HG03280 (cell line): ENCODE measurements around the gene CCDC178.
"Not testable (repeated sequence)": the region's sequence is repeated elsewhere in the genome, so short reads cannot be mapped to it uniquely, and the experiment has no call there.

Source experiments
- ATAC-seq: cut with Tn5 transposase; IDR thresholded peaks from one replicate; pipeline ENCODE4 v1.9.1; 2021; ENCODE audit warnings: mild to moderate bottlenecking, moderate library complexity; ENCODE audit not compliant: unreplicated experiment

Gene CCDC178

GRCh38 chr18:33239298-33239697 lies 201.2 kb downstream of the CCDC178 start:
- ATAC-seq, result peak; percentile 71

- ATAC-seq, result no peak
These were observed 208.2 kb downstream of the CCDC178 start for GRCh38 chr18:33232318-33232626.

- peak; percentile 94 for ATAC-seq
These were observed 208.8 kb downstream of the CCDC178 start for GRCh38 chr18:33231474-33232317.

GRCh38 chr18:33212363-33212762 lies 228.2 kb downstream of the CCDC178 start:
- no peak for ATAC-seq

GRCh38 chr18:33210575-33211189 lies 229.8 kb downstream of the CCDC178 start:
- ATAC-seq, result no peak

GRCh38 chr18:33205777-33206176 lies 234.7 kb downstream of the CCDC178 start:
- ATAC-seq, result no peak

- no peak for ATAC-seq
These were observed 239.0 kb downstream of the CCDC178 start for GRCh38 chr18:33201509-33201926.

- ATAC-seq, result no peak
These were observed 244.7 kb downstream of the CCDC178 start for GRCh38 chr18:33195795-33196194.

GRCh38 chr18:33194793-33195192 lies 245.7 kb downstream of the CCDC178 start:
- ATAC-seq, result no peak

GRCh38 chr18:33184958-33185357 lies 255.6 kb downstream of the CCDC178 start:
- no peak for ATAC-seq

- ATAC-seq, result no peak
These were observed 256.3 kb downstream of the CCDC178 start for GRCh38 chr18:33184175-33184574.

GRCh38 chr18:33183136-33183535 lies 257.4 kb downstream of the CCDC178 start:
- ATAC-seq, result no peak

GRCh38 chr18:33181016-33181415 lies 259.5 kb downstream of the CCDC178 start:
- no peak for ATAC-seq

- ATAC-seq, result no peak
These were observed 271.3 kb downstream of the CCDC178 start for GRCh38 chr18:33169218-33169617.

GRCh38 chr18:33164121-33164520 lies 276.4 kb downstream of the CCDC178 start:
- ATAC-seq, result not testable (repeated sequence)

GRCh38 chr18:33161131-33161530 lies 279.4 kb downstream of the CCDC178 start:
- no peak for ATAC-seq

- ATAC-seq, result no peak
These were observed 281.4 kb downstream of the CCDC178 start for GRCh38 chr18:33159151-33159550.

GRCh38 chr18:33157893-33158292 lies 282.6 kb downstream of the CCDC178 start:
- no peak for ATAC-seq

GRCh38 chr18:33156906-33157470 lies 283.5 kb downstream of the CCDC178 start:
- ATAC-seq, result no peak

GRCh38 chr18:33154049-33154448 lies 286.5 kb downstream of the CCDC178 start:
- no peak for ATAC-seq

GRCh38 chr18:33152376-33152775 lies 288.1 kb downstream of the CCDC178 start:
- no peak for ATAC-seq

- not testable (repeated sequence) for ATAC-seq
These were observed 292.7 kb downstream of the CCDC178 start for GRCh38 chr18:33147811-33148210.
